Breast epithelium (tissue), 4 donors: ENCODE results near the gene NSMCE1. TPM values are rescaled to one million over a fixed set of nuclear protein-coding genes. Genes with fewer than 3 reads are reported as not detected.
A peak's percentile ranks its signal among the peaks of the same experiment; 100 is the strongest.

Experiments
- DNase-seq, 2 donors: peaks; one replicate each; pipeline ENCODE4 v3.0.0-alpha.2; 2019; ENCODE audit warnings: low spot score in 2 of 2
- H3K27ac ChIP-seq, 2 donors: fragments of 200-600 bp; sonication (generic) in 1 of 2; one replicate each; pipeline ENCODE4 v1.5.1; 2016 to 2019; ENCODE audit warnings: mild to moderate bottlenecking in 1 of 2
- H3K27me3 ChIP-seq, 2 donors: fragments of 200-600 bp; sonication (generic) in 1 of 2; one replicate each; pipeline versions ENCODE4 v1.5.1 to v1.6.0; 2017 to 2019; ENCODE audit warnings: control low read depth in 1 of 2, mild to moderate bottlenecking in 1 of 2
- H3K36me3 ChIP-seq: fragments of 200-600 bp; one replicate; pipeline ENCODE4 v1.5.1; 2019
- H3K4me1 ChIP-seq, 2 donors: fragments of 200-600 bp; sonication (generic); one replicate each; pipeline ENCODE4 v1.5.1; 2016 to 2019; ENCODE audit warnings: control low read depth in 1 of 2
- H3K4me3 ChIP-seq, 3 donors: fragments of 200-600 bp; sonication (generic); 1 replicate in 2 of 3; 2 replicates in 1 of 3; pipeline ENCODE4 v1.5.1; 2016 to 2019; ENCODE audit warnings: mild to moderate bottlenecking in 3 of 3, moderate library complexity in 2 of 3
- H3K9me3 ChIP-seq, 2 donors: fragments of 200-600 bp; sonication (generic) in 1 of 2; one replicate each; pipeline ENCODE4 v1.5.1; 2016 to 2019; ENCODE audit warnings: control low read depth in 1 of 2
- POLR2A ChIP-seq: fragments of 450-650 bp; IDR thresholded peaks from one replicate; pipeline ENCODE4 v1.6.1; 2016; ENCODE audit warnings: antibody characterized with exemption, mild to moderate bottlenecking, moderate library complexity
- POLR2AphosphoS5 ChIP-seq, 3 donors: sonication (generic); formaldehyde crosslinking; IDR thresholded peaks; one replicate each; pipeline ENCODE4 v1.6.1; 2017; ENCODE audit warnings: antibody characterized with exemption in 3 of 3
- intact Hi-C: fragments of 100-400 bp; cut with DNase I; formaldehyde crosslinking; loops from one replicate; pipeline ENCODE4 v1.15.1; 2023; ENCODE audit warnings: low total_unique reads
- total RNA-seq, 3 donors: library from RNA; depleted of rRNA; stranded (reverse); fragments of >200 nt; gene quantifications; one replicate each; pipeline ENCODE4 v1.1.0, GENCODE V29; 2016
- TF ChIP-seq, protein P1 (sequence below), 3 donors: fragments of 450-650 bp; IDR thresholded peaks; one replicate each; pipeline ENCODE4 v1.5.1; 2016 to 2017; ENCODE audit warnings: antibody characterized with exemption in 3 of 3, mild to moderate bottlenecking in 3 of 3, moderate library complexity in 3 of 3

Gene NSMCE1
- total RNA-seq, 3 donors from 2014 or later, result 32.4 to 54.6 (median 51.8) TPM

DNA sequence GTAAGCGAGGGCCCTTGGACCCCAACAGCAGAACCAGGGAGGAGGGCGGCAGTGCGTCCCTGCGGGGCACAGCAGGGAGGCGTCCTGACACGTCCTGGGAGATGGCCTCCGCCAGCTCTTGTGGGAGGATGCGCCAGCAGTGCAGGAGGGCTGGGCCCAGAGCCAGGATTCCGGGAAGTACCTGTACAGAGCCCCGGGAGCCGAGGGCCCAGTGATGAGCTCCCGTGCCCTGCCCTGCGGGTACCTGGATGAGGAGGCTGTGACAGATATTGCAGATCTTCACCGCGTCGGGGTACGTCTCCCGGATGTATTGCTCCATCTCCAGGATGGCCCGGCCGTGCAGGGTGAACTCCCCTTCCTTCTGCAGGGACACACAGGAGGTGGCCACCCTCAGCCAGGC lies 42.1 kb downstream of the NSMCE1 start:
- H3K27me3 ChIP-seq, result no peaks in the 10 kb centered on the region
- no peaks in the 10 kb centered on the region for H3K36me3 ChIP-seq
- H3K4me3 ChIP-seq, result peak overlapping the region in 1 of 3 donors; percentile 22
- TF ChIP-seq POLR2A (no peak), POLR2AphosphoS5 (IDR thresholded peaks at IDR 0.05) (no peak)
- TF ChIP-seq, protein P1, sequence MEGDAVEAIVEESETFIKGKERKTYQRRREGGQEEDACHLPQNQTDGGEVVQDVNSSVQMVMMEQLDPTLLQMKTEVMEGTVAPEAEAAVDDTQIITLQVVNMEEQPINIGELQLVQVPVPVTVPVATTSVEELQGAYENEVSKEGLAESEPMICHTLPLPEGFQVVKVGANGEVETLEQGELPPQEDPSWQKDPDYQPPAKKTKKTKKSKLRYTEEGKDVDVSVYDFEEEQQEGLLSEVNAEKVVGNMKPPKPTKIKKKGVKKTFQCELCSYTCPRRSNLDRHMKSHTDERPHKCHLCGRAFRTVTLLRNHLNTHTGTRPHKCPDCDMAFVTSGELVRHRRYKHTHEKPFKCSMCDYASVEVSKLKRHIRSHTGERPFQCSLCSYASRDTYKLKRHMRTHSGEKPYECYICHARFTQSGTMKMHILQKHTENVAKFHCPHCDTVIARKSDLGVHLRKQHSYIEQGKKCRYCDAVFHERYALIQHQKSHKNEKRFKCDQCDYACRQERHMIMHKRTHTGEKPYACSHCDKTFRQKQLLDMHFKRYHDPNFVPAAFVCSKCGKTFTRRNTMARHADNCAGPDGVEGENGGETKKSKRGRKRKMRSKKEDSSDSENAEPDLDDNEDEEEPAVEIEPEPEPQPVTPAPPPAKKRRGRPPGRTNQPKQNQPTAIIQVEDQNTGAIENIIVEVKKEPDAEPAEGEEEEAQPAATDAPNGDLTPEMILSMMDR (IDR thresholded peaks at IDR 0.05), result no peak
- peak overlapping the region in 1 of 2 donors; percentile 32 for H3K27ac ChIP-seq
- H3K4me1 ChIP-seq, result no peaks in the 10 kb centered on the region
- intact Hi-C loops, result no loop called here
- peak in 1 of 2 donors; percentile 56 for DNase-seq
- H3K9me3 ChIP-seq, result no peaks in the 10 kb centered on the region

DNA sequence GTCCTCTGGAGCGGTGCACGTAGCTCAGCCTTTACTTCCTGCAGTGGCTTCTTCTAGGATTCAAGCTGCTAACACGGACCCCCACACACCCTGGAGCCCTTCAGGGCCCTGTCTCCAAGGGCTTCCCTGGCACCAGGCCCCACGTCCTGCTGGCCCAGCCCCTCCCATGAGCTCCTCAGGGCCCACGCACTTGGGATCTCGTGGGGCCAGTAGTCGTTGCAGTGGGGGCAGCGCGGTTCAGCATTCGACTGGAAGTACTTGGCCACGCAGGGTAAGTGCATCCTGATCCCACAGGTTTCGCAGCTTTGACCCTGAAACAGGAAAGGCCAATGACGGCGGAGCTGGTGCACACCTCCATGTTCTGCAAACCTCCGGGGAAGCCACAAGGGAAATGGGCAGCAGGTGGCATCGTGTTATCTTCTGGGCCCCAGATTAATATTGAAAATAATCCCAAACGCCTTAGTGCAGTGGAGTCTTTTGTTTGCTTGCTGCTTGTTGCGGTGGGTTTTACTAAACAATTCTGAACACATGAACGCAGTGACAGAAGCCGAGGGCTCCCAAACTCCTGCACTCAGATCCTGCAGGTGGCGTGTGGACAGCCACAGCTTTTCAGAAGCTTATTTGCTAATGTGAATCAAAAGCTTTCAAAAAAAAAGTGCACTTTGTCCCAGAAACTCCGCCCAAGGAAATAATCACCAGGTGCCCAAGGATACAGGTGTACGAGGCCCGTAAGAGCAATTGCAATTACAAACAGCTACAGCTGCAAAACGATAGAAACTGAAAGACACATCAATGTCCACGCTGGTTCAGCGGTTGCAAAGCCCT lies 42.8 kb downstream of the NSMCE1 start:
- no peaks in the 10 kb centered on the region for H3K36me3 ChIP-seq
- peak overlapping the region in 1 of 2 donors; percentile 32 for H3K27ac ChIP-seq
- no peaks in the 10 kb centered on the region for H3K9me3 ChIP-seq
- intact Hi-C loops, result no loop called here
- DNase-seq, result no peak
- no peak overlapping the region for H3K4me3 ChIP-seq
- TF ChIP-seq, protein P1 (IDR thresholded peaks at IDR 0.05), result no peak
- no peak for TF ChIP-seq POLR2AphosphoS5 (IDR thresholded peaks at IDR 0.05)
- TF ChIP-seq POLR2A, result no peak
- H3K27me3 ChIP-seq, result no peaks in the 10 kb centered on the region
- no peaks in the 10 kb centered on the region for H3K4me1 ChIP-seq

DNA sequence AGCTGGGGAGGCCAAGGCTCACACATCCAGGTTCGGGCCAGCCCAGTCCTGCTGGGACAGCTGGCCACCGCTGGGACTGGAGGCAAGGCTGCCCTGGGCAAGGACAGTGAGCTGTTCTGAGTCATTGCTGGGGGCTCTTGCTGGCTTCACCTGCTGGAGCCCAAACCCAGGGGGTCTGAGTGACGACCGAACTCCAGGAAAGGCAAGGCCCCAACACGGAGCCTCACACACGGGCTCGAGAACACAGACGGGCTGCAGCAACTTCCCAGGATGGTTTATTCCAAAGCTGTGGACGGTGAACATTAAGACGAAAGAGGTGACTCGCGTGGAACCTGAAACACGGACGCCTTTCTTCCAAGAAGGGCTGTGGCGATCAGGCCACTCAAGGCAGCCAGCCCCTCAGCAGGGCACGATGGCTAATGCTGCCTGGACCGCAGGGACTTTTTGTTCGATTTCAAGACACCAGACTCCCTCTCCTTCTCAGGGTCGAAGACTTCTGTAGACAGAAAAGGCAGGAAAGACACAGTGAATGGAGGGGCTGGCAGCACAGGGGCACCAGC lies 43.8 kb downstream of the NSMCE1 start:
- Histone ChIP-seq H3K9me3 (no peaks in the 10 kb centered on the region), H3K27me3 (no peaks in the 10 kb centered on the region), H3K4me1 (no peaks in the 10 kb centered on the region), H3K4me3 (no peak overlapping the region), H3K36me3 (no peaks in the 10 kb centered on the region), H3K27ac (peak overlapping the region in 1 of 2 donors; percentile 22)
- intact Hi-C loops, result no loop called here
- DNase-seq, result no peak
- TF ChIP-seq, protein P1 (IDR thresholded peaks at IDR 0.05), result no peak
- TF ChIP-seq POLR2AphosphoS5 (IDR thresholded peaks at IDR 0.05), result no peak
- no peak for TF ChIP-seq POLR2A

DNA sequence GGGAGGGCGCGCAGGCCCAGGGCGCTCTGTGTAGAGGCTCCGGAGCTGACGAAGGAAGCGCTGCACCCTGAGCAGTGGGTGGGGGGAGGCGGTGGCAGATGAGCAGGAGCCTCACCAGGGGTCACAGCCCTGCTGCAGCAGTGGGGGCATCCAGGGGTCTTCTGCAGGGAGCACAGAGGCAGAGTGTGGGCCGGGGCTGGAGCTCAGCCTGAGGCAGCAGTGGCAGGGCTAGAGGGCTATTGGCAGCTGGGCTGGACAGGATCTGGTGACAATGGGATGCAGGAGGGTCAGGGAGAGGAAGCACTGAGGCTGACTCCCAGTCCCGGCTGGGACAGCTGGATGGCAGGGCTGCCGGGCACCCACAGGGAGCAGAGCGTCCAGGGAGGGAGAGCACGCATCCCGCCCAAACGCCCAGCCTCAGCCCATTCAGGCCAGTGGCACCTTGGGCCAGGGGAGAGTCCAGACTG lies 44.3 kb downstream of the NSMCE1 start:
- TF ChIP-seq, protein P1 (IDR thresholded peaks at IDR 0.05), result no peak
- Histone ChIP-seq H3K27me3 (no peaks in the 10 kb centered on the region), H3K4me3 (no peak overlapping the region), H3K27ac (peak overlapping the region in 1 of 2 donors; percentile 19), H3K4me1 (no peaks in the 10 kb centered on the region), H3K36me3 (no peaks in the 10 kb centered on the region), H3K9me3 (no peaks in the 10 kb centered on the region)
- intact Hi-C loops, result no loop called here
- DNase-seq, result no peak

DNA sequence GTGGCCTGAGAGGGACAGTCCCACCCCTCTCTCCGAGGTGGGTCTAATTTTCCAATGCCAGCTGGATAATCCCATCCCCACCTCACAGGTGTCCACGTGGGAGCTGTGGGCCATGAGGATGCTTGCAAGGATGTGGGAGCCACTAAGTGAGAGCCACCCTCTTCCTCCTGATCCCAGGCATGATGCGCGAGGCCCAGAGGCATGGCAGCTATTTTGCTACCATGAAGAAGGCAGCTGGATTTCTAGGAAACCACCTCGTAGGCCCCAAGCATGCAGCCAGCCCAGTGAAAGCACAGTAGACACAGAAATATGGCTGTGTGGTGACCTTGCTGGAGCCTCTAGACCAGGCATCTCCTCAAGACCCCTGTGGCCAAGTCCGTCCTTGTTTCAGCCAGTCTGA lies 44.9 kb downstream of the NSMCE1 start:
- no peaks in the 10 kb centered on the region for H3K36me3 ChIP-seq
- intact Hi-C loops, result no loop called here
- no peaks in the 10 kb centered on the region for H3K4me1 ChIP-seq
- DNase-seq, result no peak
- H3K27me3 ChIP-seq, result no peaks in the 10 kb centered on the region
- no peaks in the 10 kb centered on the region for H3K9me3 ChIP-seq
- no peak overlapping the region for H3K4me3 ChIP-seq
- H3K27ac ChIP-seq, result no peak overlapping the region
- TF ChIP-seq, protein P1 (IDR thresholded peaks at IDR 0.05), result no peak
- TF ChIP-seq POLR2A (no peak), POLR2AphosphoS5 (IDR thresholded peaks at IDR 0.05) (no peak)
